K562 (cell line): ENCODE measurements around the gene FBXO27. TPM values are rescaled to one million over a fixed set of nuclear protein-coding genes. Genes with fewer than 3 reads are reported as not detected.

Experiments
- C11orf30 ChIP-seq: fragments of 450-650 bp; IDR thresholded peaks from 2 replicates; pipeline ENCODE4 v1.6.1; 2016; ENCODE audit warnings: low read depth, mild to moderate bottlenecking
- CHCHD3 ChIP-seq: fragments of 250-450 bp; sonication (Bioruptor Pico); IDR thresholded peaks from 2 replicates; pipeline ENCODE4 v2.1.2; 2022; ENCODE audit warnings: mild to moderate bottlenecking
- CLOCK ChIP-seq: fragments of 250-450 bp; sonication (Bioruptor Pico); IDR thresholded peaks from 2 replicates; pipeline ENCODE4 v1.4.0; 2020; ENCODE audit warnings: mild to moderate bottlenecking, moderate library complexity, borderline replicate concordance
- GABPB1 ChIP-seq: sonication (generic); formaldehyde crosslinking; IDR thresholded peaks from 2 replicates; pipeline ENCODE4 v1.8.0; 2022; ENCODE audit warnings: mild to moderate bottlenecking, missing genetic modification reagents
- GATA2 ChIP-seq: sonication (generic); formaldehyde crosslinking; IDR thresholded peaks from 2 replicates; pipeline ENCODE4 v1.4.0; 2020; ENCODE audit warnings: mild to moderate bottlenecking, missing genetic modification reagents
- GTF3C2 ChIP-seq: IDR thresholded peaks from 3 replicates; pipeline ENCODE4 v1.6.1; 2011; ENCODE audit warnings: borderline replicate concordance, mild to moderate bottlenecking, moderate library complexity; ENCODE audit not compliant: insufficient read length; ENCODE audit errors: extremely low read depth
- HLTF ChIP-seq: fragments of 450-650 bp; IDR thresholded peaks from 2 replicates; pipeline ENCODE4 v1.6.1; 2016
- JUN ChIP-seq, 2 experiments: sonication (generic) in 1 of 2; formaldehyde crosslinking in 1 of 2; IDR thresholded peaks; 2 replicates each; pipeline versions ENCODE4 v1.6.1 to v1.8.0; 2012 to 2022; ENCODE audit warnings: borderline replicate concordance in 2 of 2, mild to moderate bottlenecking in 2 of 2, improper control_type of control experiment in 1 of 2, low read depth in 1 of 2, low read length in 1 of 2, missing genetic modification reagents in 1 of 2
- MEF2D ChIP-seq: conservative IDR thresholded peaks from 2 replicates; pipeline ENCODE4 v1.6.1; 2016; ENCODE audit warnings: low read depth, missing genetic modification characterization, missing compliant biosample characterization
- NBN ChIP-seq: fragments of 450-650 bp; IDR thresholded peaks from 2 replicates; pipeline ENCODE4 v1.6.1; 2016; ENCODE audit warnings: low read depth, mild to moderate bottlenecking
- NONO ChIP-seq, 2 experiments: fragments of 200-400 bp in 1 of 2; fragments of 450-650 bp in 1 of 2; formaldehyde crosslinking in 1 of 2; IDR thresholded peaks; 2 replicates each; pipeline ENCODE4 v1.6.1; 2017; ENCODE audit warnings: low read depth in 2 of 2, mild to moderate bottlenecking in 2 of 2, moderate library complexity in 2 of 2, low read length in 1 of 2
- OTX1 ChIP-seq: fragments of 450-650 bp; formaldehyde crosslinking; IDR thresholded peaks from 2 replicates; pipeline ENCODE4 v1.4.0; 2022; ENCODE audit warnings: mild to moderate bottlenecking
- POLR2AphosphoS2 ChIP-seq: IDR thresholded peaks from 2 replicates; pipeline ENCODE4 v1.6.1; 2012; ENCODE audit warnings: low read length, improper control_type of control experiment
- PYGO2 ChIP-seq: fragments of 450-650 bp; IDR thresholded peaks from 2 replicates; pipeline ENCODE4 v1.6.1; 2016; ENCODE audit warnings: mild to moderate bottlenecking, missing genetic modification characterization, moderate library complexity, missing compliant biosample characterization
- ZBTB17 ChIP-seq: fragments of 450-650 bp; formaldehyde crosslinking; IDR thresholded peaks from 2 replicates; pipeline ENCODE4 v1.4.0; 2020; ENCODE audit warnings: mild to moderate bottlenecking
- ZBTB34 ChIP-seq: fragments of 250-450 bp; sonication (Bioruptor Pico); IDR thresholded peaks from 2 replicates; pipeline ENCODE4 v1.8.0; 2021; ENCODE audit warnings: mild to moderate bottlenecking, moderate library complexity
- ZBTB49 ChIP-seq: sonication (generic); formaldehyde crosslinking; IDR thresholded peaks from 2 replicates; pipeline ENCODE4 v1.8.0; 2022; ENCODE audit warnings: missing genetic modification reagents, mild to moderate bottlenecking, borderline replicate concordance
- ZNF347 ChIP-seq: fragments of 450-650 bp; formaldehyde crosslinking; IDR thresholded peaks from 2 replicates; pipeline ENCODE4 v1.4.0; 2020; ENCODE audit warnings: low read depth, mild to moderate bottlenecking, moderate library complexity
- ZNF778 ChIP-seq: fragments of 450-650 bp; formaldehyde crosslinking; IDR thresholded peaks from 2 replicates; pipeline ENCODE4 v1.4.0; 2020; ENCODE audit warnings: mild to moderate bottlenecking, moderate library complexity
- polyA plus RNA-seq, 8 experiments: library from polyadenylated mRNA; depleted of rRNA in 4 of 8; stranded (reverse) in 5 of 8; unstranded in 3 of 8; fragments of >200 nt; fragmentation: Nextera tagmentation in 2 of 8; fragmentation: Illumina TruSeq in 1 of 8; extraction: Ambion mirVana in 2 of 8; extraction: Trizol in 1 of 8; gene quantifications; 2 replicates each; pipeline versions ENCODE4 v1.2.1 to v1.2.3, GENCODE V29; 2011 to 2014; ENCODE audit warnings: inconsistent platforms in 1 of 8, missing spikeins in 1 of 8
- total RNA-seq, 7 experiments: library from RNA; depleted of rRNA in 6 of 7; stranded (reverse); fragments of >200 nt in 6 of 7; fragmentation: Illumina TruSeq in 2 of 7; extraction: Trizol in 2 of 7; gene quantifications; 2 replicates each; pipeline versions ENCODE4 v1.2.1 to v1.2.3, GENCODE V29; 2011 to 2021; ENCODE audit warnings: low replicate concordance in 1 of 7

Gene FBXO27
- total and polyA plus RNA-seq, 9 of the 15 experiments (the other 6 are each of a cell fraction or from before 2014, with no cell fraction given) = 1.8 to 11.0 (median 6.3) TPM

GRCh38 chr19:38975214-38975860 is 57.0 kb downstream of the FBXO27 start, which contains the start of gene FBXO17 (continued):
- TF ChIP-seq ZBTB34 = no peak
- no peak for TF ChIP-seq ZBTB49 (CRISPR knock-in tag)
- peak in 1 of 2 experiments; percentile 61; a peak in 1 of 4 replicates for TF ChIP-seq NONO (IDR thresholded peaks at IDR 0.05; ENCODE audit: low read depth in 2 of 2, low read length in 1 of 2)
- TF ChIP-seq GATA2 = no peak
- TF ChIP-seq POLR2AphosphoS2 = no peak
- no peak for TF ChIP-seq OTX1 (CRISPR knock-in tag)
- TF ChIP-seq HLTF = no peak
- no peak for TF ChIP-seq CLOCK (CRISPR knock-in tag)
- TF ChIP-seq CHCHD3 = no peak
- no peak for TF ChIP-seq ZNF347 (CRISPR knock-in tag)
- TF ChIP-seq MEF2D (tag) = no peak
- no peak for TF ChIP-seq JUN (IDR thresholded peaks at IDR 0.05; ENCODE audit: borderline replicate concordance, low read depth, low read length)
- TF ChIP-seq JUN (CRISPR knock-in tag; IDR thresholded peaks at IDR 0.05; ENCODE audit: borderline replicate concordance) = no peak
- TF ChIP-seq GTF3C2 = no peak
- no peak for TF ChIP-seq PYGO2 (tag)
- TF ChIP-seq GABPB1 (CRISPR knock-in tag) = no peak
- TF ChIP-seq C11orf30 = no peak
- TF ChIP-seq NBN = no peak
- TF ChIP-seq ZBTB17 = 0 out of 2 replicates have a peak, but pooled peaks have one; percentile 28
- TF ChIP-seq ZNF778 (CRISPR knock-in tag) = no peak
